DND-41 (cell line): ENCODE measurements around the gene ITGA2B.

ENCODE experiments used
- ATAC-seq: fragments of 200-7000 bp; cut with Tn5 transposase; 3 replicates; pipeline ENCODE4 v1.9.1; 2021; ENCODE audit warnings: low read depth; ENCODE audit not compliant: insufficient read depth
- DNase-seq: peaks from one replicate; pipeline ENCODE4 v3.0.0-alpha.2; 2020
- H2AFZ ChIP-seq: 2 replicates; pipeline ENCODE4 v1.6.0; 2012; ENCODE audit warnings: low read depth, low read length
- H3K27ac ChIP-seq: 2 replicates; pipeline ENCODE4 v1.5.1; 2012; ENCODE audit warnings: low read length, inconsistent platforms
- H3K27me3 ChIP-seq: fragments of 200-600 bp; sonication (generic); 2 replicates; pipeline ENCODE4 v1.6.0; 2012; ENCODE audit warnings: low read length, mild to moderate bottlenecking, inconsistent platforms; ENCODE audit not compliant: insufficient read depth, poor library complexity
- H3K36me3 ChIP-seq: 2 replicates; pipeline ENCODE4 v1.5.1; 2012; ENCODE audit warnings: low read length, inconsistent platforms; ENCODE audit not compliant: insufficient read depth
- H3K4me1 ChIP-seq: 2 replicates; pipeline ENCODE4 v1.5.1; 2012; ENCODE audit warnings: mild to moderate bottlenecking, low read length; ENCODE audit not compliant: insufficient read depth
- H3K4me2 ChIP-seq: 2 replicates; pipeline ENCODE4 v1.6.0; 2012; ENCODE audit warnings: mild to moderate bottlenecking, moderate library complexity, low read length, inconsistent platforms; ENCODE audit not compliant: insufficient read depth
- H3K4me3 ChIP-seq, 2 experiments: fragments of 200-600 bp in 1 of 2; shearing (Covaris generic) in 1 of 2; 2 replicates each; pipeline ENCODE4 v1.5.1; 2012 to 2016; ENCODE audit warnings: inconsistent platforms in 2 of 2, low read length in 2 of 2, mild to moderate bottlenecking in 2 of 2, low read depth in 1 of 2, moderate library complexity in 1 of 2
- H3K79me2 ChIP-seq: 2 replicates; pipeline ENCODE4 v1.6.0; 2012; ENCODE audit warnings: low read length, inconsistent platforms; ENCODE audit not compliant: insufficient read depth
- H3K9ac ChIP-seq: 2 replicates; pipeline ENCODE4 v1.6.0; 2012; ENCODE audit warnings: low read depth, mild to moderate bottlenecking, inconsistent platforms, low read length, moderate library complexity
- H3K9me3 ChIP-seq: 2 replicates; pipeline ENCODE4 v1.5.1; 2012; ENCODE audit warnings: low read length, moderate library complexity, mild to moderate bottlenecking, inconsistent platforms; ENCODE audit not compliant: insufficient read depth, severe bottlenecking
- H4K20me1 ChIP-seq: 2 replicates; pipeline ENCODE4 v1.6.0; 2012; ENCODE audit warnings: low read length; ENCODE audit not compliant: insufficient read depth
- CTCF ChIP-seq: IDR thresholded peaks from 2 replicates; pipeline ENCODE4 v1.5.1; 2012; ENCODE audit warnings: borderline replicate concordance, low read length, moderate library complexity, mild to moderate bottlenecking; ENCODE audit not compliant: poor library complexity, severe bottlenecking; ENCODE audit errors: extremely low read depth
- EZH2 ChIP-seq: IDR thresholded peaks from 3 replicates; pipeline ENCODE4 v1.6.1; 2012; ENCODE audit warnings: borderline replicate concordance, low read depth, mild to moderate bottlenecking, moderate library complexity, low read length, inconsistent platforms; ENCODE audit not compliant: severe bottlenecking

The ITGA2B gene

GRCh38 chr17:44432254-44433157 is 43.1 kb upstream of the ITGA2B start:
- no peaks in the 10 kb centered on the region for H3K27me3 ChIP-seq
- H3K27ac ChIP-seq, result no peak overlapping the region

GRCh38 chr17:44424828-44425461 is 35.5 kb upstream of the ITGA2B start:
- H3K9me3 ChIP-seq, result no peaks in the 10 kb centered on the region
- no peak overlapping the region for H2AFZ ChIP-seq
- no peak overlapping the region for H3K4me2 ChIP-seq
- no peak for DNase-seq
- H3K27me3 ChIP-seq, result no peaks in the 10 kb centered on the region
- H3K9ac ChIP-seq, result no peak overlapping the region
- no peak overlapping the region for H3K27ac ChIP-seq
- TF ChIP-seq EZH2, result no peak
- TF ChIP-seq CTCF, result no peak
- H3K4me3 ChIP-seq, result no peak overlapping the region
- no peak for ATAC-seq
- peaks cover 12% of the 10 kb centered on the region; the same call in 1 of the 2 replicates for H3K79me2 ChIP-seq
- H4K20me1 ChIP-seq, result peaks cover 8% of the 10 kb centered on the region; the same call in 1 of the 2 replicates
- no peaks in the 10 kb centered on the region for H3K4me1 ChIP-seq
- H3K36me3 ChIP-seq, result peaks cover 75% of the 10 kb centered on the region

More at GRCh38 chr17:44432254-44433157, 43.1 kb upstream of the ITGA2B start:
- H3K9me3 ChIP-seq, result no peaks in the 10 kb centered on the region
- no peaks in the 10 kb centered on the region for H4K20me1 ChIP-seq
- peaks cover 26% of the 10 kb centered on the region for H3K79me2 ChIP-seq
- H3K4me3 ChIP-seq, result no peak overlapping the region
- no peak for TF ChIP-seq CTCF
- no peak for TF ChIP-seq EZH2
- no peaks in the 10 kb centered on the region for H3K4me1 ChIP-seq
- no peak overlapping the region for H2AFZ ChIP-seq
- peaks cover 78% of the 10 kb centered on the region for H3K36me3 ChIP-seq
- no peak overlapping the region for H3K9ac ChIP-seq
- ATAC-seq (no peak), DNase-seq (no peak)
- H3K4me2 ChIP-seq, result no peak overlapping the region

- TF ChIP-seq CTCF (no peak), EZH2 (no peak)
- H2AFZ ChIP-seq, result no peak overlapping the region
- 0 out of 2 replicates have a peak, but pooled peaks cover 3% of the 10 kb centered on the region for H4K20me1 ChIP-seq
- H3K36me3 ChIP-seq, result peaks cover 60% of the 10 kb centered on the region
- DNase-seq (no peak), ATAC-seq (no peak)
- no peak overlapping the region for H3K4me3 ChIP-seq
- H3K79me2 ChIP-seq, result no peaks in the 10 kb centered on the region
- H3K9me3 ChIP-seq, result no peaks in the 10 kb centered on the region
- no peak overlapping the region for H3K27ac ChIP-seq
- no peak overlapping the region for H3K9ac ChIP-seq
- H3K27me3 ChIP-seq, result no peaks in the 10 kb centered on the region
- H3K4me2 ChIP-seq, result no peak overlapping the region
- no peaks in the 10 kb centered on the region for H3K4me1 ChIP-seq
Observed at GRCh38 chr17:44417553-44417952, 28.1 kb upstream of the ITGA2B start.
